Measurements from ENCODE around the gene CIT.

DNA sequence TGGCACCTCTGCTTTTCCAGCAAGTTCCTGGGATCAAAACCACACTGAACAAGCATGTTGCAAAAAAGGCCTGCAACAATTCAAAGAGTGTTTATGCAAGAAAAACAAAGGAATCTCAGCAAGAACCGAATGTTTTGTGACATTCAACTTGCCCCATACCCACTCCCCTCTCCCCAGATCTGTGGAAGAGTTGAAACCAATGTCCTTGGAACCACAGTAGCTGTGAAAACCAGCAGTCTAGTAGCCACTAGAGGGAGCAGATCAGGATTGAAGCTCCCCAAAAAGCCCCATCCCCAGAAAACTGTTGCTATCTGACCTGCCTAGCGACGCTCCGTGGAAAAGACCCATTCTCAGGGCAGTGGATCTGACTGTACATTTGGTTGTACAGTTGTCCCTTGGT, 182.1 kb downstream of the CIT start:
- TF ChIP-seq SIN3A (IDR thresholded peaks at IDR 0.05; ENCODE audit: borderline replicate concordance, insufficient read depth, low read length) (no peak), POLR2AphosphoS5 (IDR thresholded peaks at IDR 0.05; ENCODE audit: low read depth, low read length) (no peak), TAF1 (IDR thresholded peaks at IDR 0.05; ENCODE audit: borderline replicate concordance, insufficient read depth, low read length) (no peak)
